DOHH2 (cell line): ENCODE results near the gene SELPLG.

Experiments used
- H3F3A ChIP-seq: fragments of 200-600 bp; sonication (generic), shearing (Covaris generic); 2 replicates; pipeline ENCODE4 v1.6.0; 2016; ENCODE audit warnings: antibody characterized with exemption, mild to moderate bottlenecking; ENCODE audit not compliant: control insufficient read depth, insufficient read depth
- H3K27ac ChIP-seq: fragments of 200-600 bp; sonication (generic); 2 replicates; pipeline ENCODE4 v1.5.1; 2014; ENCODE audit warnings: low read depth, mild to moderate bottlenecking, low read length, moderate library complexity
- H3K27me3 ChIP-seq: fragments of 200-600 bp; sonication (generic); 2 replicates; pipeline ENCODE4 v1.6.1; 2014; ENCODE audit warnings: mild to moderate bottlenecking, low read length, mixed read lengths; ENCODE audit not compliant: control insufficient read depth
- H3K36me3 ChIP-seq: fragments of 200-600 bp; sonication (generic); 2 replicates; pipeline ENCODE4 v1.6.1; 2014; ENCODE audit warnings: mild to moderate bottlenecking, low read length, moderate library complexity, mixed read lengths; ENCODE audit not compliant: control insufficient read depth
- H3K4me1 ChIP-seq: fragments of 200-600 bp; sonication (generic); 2 replicates; pipeline ENCODE4 v1.6.1; 2014; ENCODE audit warnings: mild to moderate bottlenecking, low read length, mixed read lengths; ENCODE audit not compliant: control insufficient read depth
- H3K4me2 ChIP-seq: fragments of 200-600 bp; sonication (generic); 2 replicates; pipeline ENCODE4 v1.6.0; 2014; ENCODE audit warnings: mild to moderate bottlenecking, low read length, moderate library complexity
- H3K4me3 ChIP-seq: fragments of 200-600 bp; sonication (generic); 2 replicates; pipeline ENCODE4 v1.5.1; 2014; ENCODE audit warnings: mild to moderate bottlenecking, low read length, mixed read lengths
- H3K79me2 ChIP-seq: fragments of 200-600 bp; sonication (generic); 2 replicates; pipeline ENCODE4 v1.6.1; 2014; ENCODE audit warnings: mild to moderate bottlenecking, low read length, mixed read lengths; ENCODE audit not compliant: control insufficient read depth
- H3K9me2 ChIP-seq: fragments of 200-600 bp; sonication (generic); replicated peaks from 2 replicates; pipeline ENCODE4 v1.6.1; 2014; ENCODE audit warnings: mild to moderate bottlenecking, low read length, mixed read lengths; ENCODE audit not compliant: control insufficient read depth
- H3K9me3 ChIP-seq: fragments of 200-600 bp; sonication (generic); 2 replicates; pipeline ENCODE4 v1.6.1; 2014; ENCODE audit warnings: antibody characterized with exemption, low read length, mixed read lengths; ENCODE audit not compliant: control insufficient read depth, insufficient read depth
- H4K20me1 ChIP-seq: fragments of 200-600 bp; sonication (generic); 2 replicates; pipeline ENCODE4 v1.6.0; 2014; ENCODE audit warnings: low read depth, mild to moderate bottlenecking, antibody characterized with exemption, low read length, moderate library complexity; ENCODE audit not compliant: control insufficient read depth, insufficient read depth
- CTCF ChIP-seq: fragments of 200-600 bp; sonication (generic); IDR thresholded peaks from one replicate; pipeline ENCODE4 v1.5.1; 2014; ENCODE audit warnings: antibody characterized with exemption, mild to moderate bottlenecking, low read depth, low read length; ENCODE audit not compliant: poor library complexity, severe bottlenecking
- EZH2phosphoT487 ChIP-seq: fragments of 200-600 bp; sonication (generic); IDR thresholded peaks from 2 replicates; pipeline ENCODE4 v1.6.1; 2017; ENCODE audit warnings: borderline replicate concordance, mild to moderate bottlenecking, antibody characterized with exemption, low read length, moderate library complexity, mixed read lengths

SELPLG gene

GRCh38 chr12:108641446-108642268, 8.0 kb upstream of the SELPLG start:
- H3K36me3 ChIP-seq, result no peaks in the 10 kb centered on the region
- H3K4me1 ChIP-seq, result peaks cover 89% of the 10 kb centered on the region
- no peaks in the 10 kb centered on the region for H3K79me2 ChIP-seq
- H3K4me3 ChIP-seq, result peak overlapping the region; percentile 62
- H3K27me3 ChIP-seq, result peaks cover 26% of the 10 kb centered on the region
- H3K9me2 ChIP-seq, result no peaks in the 10 kb centered on the region
- no peak for TF ChIP-seq EZH2phosphoT487
- peak overlapping the region; percentile 68 for H3K27ac ChIP-seq
- H3K9me3 ChIP-seq, result no peaks in the 10 kb centered on the region
- H3F3A ChIP-seq, result peaks cover 12% of the 10 kb centered on the region
- H3K4me2 ChIP-seq, result peak overlapping the region; percentile 83
- no peaks in the 10 kb centered on the region for H4K20me1 ChIP-seq

GRCh38 chr12:108640802-108641445, 7.2 kb upstream of the SELPLG start:
- Histone ChIP-seq H3K36me3 (no peaks in the 10 kb centered on the region), H3K27me3 (peaks cover 22% of the 10 kb centered on the region), H3F3A (peaks cover 19% of the 10 kb centered on the region), H3K4me2 (peak overlapping the region; percentile 83), H3K9me3 (no peaks in the 10 kb centered on the region), H3K27ac (no peak overlapping the region), H4K20me1 (no peaks in the 10 kb centered on the region), H3K9me2 (no peaks in the 10 kb centered on the region), H3K4me1 (peaks cover 87% of the 10 kb centered on the region), H3K79me2 (no peaks in the 10 kb centered on the region), H3K4me3 (no peak overlapping the region)
- TF ChIP-seq EZH2phosphoT487 (no peak), CTCF (no peak)

- Histone ChIP-seq H3K79me2 (no peaks in the 10 kb centered on the region), H3K4me1 (peaks cover 98% of the 10 kb centered on the region)
Measured at GRCh38 chr12:108638997-108639822, 5.5 kb upstream of the SELPLG start.

More at GRCh38 chr12:108638997-108639822, 5.5 kb upstream of the SELPLG start:
- Histone ChIP-seq H3K9me2 (no peaks in the 10 kb centered on the region), H4K20me1 (no peaks in the 10 kb centered on the region), H3K27me3 (peaks cover 18% of the 10 kb centered on the region), H3K9me3 (no peaks in the 10 kb centered on the region), H3F3A (peaks cover 36% of the 10 kb centered on the region), H3K4me3 (no peak overlapping the region; the same call in 1 of the 2 replicates), H3K27ac (no peak overlapping the region), H3K36me3 (no peaks in the 10 kb centered on the region), H3K4me2 (peak overlapping the region; percentile 84)
- TF ChIP-seq CTCF (no peak), EZH2phosphoT487 (no peak)
